Measurements from ENCODE around the gene ZNF664. TPM values are rescaled to one million over a fixed set of nuclear protein-coding genes. Genes with fewer than 3 reads are reported as not detected.

ZNF664 gene
- total and polyA plus RNA-seq, 9 of the 15 experiments (the other 6 are each of a cell fraction or from before 2014, with no cell fraction given): 3.3 to 101 (median 63.6) TPM

- TF ChIP-seq PKNOX1 (IDR thresholded peaks at IDR 0.05) (peak; percentile 40; the same call in 1 of the 2 replicates), SAFB (IDR thresholded peaks at IDR 0.05; ENCODE audit: borderline replicate concordance, low read depth, low read length) (no peak), SMARCB1 (IDR thresholded peaks at IDR 0.05; ENCODE audit: insufficient read length, low read depth) (no peak), SMAD4 (CRISPR knock-in tag; conservative IDR thresholded peaks at IDR 0.05) (peak; percentile 61; the same call in 1 of the 2 replicates), ZNF740 (CRISPR knock-in tag; IDR thresholded peaks at IDR 0.05) (no peak), ZNF740 (tag; IDR thresholded peaks at IDR 0.05) (0 out of 4 replicates have a peak, but pooled peaks of 1 of the 2 experiments have one; percentile 26), ILK (tag; IDR thresholded peaks at IDR 0.05; ENCODE audit: borderline replicate concordance, low read depth) (no peak), GATA2 (CRISPR knock-in tag; IDR thresholded peaks at IDR 0.05) (no peak), POLR3G (IDR thresholded peaks at IDR 0.05; ENCODE audit: extremely low read depth, insufficient read length, insufficient replicate concordance) (no peak), ARID3A (IDR thresholded peaks at IDR 0.05; ENCODE audit: borderline replicate concordance, low read depth, low read length) (no peak), KLF1 (tag; IDR thresholded peaks at IDR 0.05) (no peak), KDM4B (IDR thresholded peaks at IDR 0.05; ENCODE audit: borderline replicate concordance in 2 of 2, low read depth in 1 of 2) (no peak), HDAC1 (IDR thresholded peaks at IDR 0.05) (no peak), CREB3L1 (IDR thresholded peaks at IDR 0.05; ENCODE audit: borderline replicate concordance, low read depth) (no peak), ZKSCAN8 (CRISPR knock-in tag; IDR thresholded peaks at IDR 0.05) (no peak), JUND (IDR thresholded peaks at IDR 0.05; ENCODE audit: borderline replicate concordance, low read depth, low read length) (no peak; the same call in 1 of the 2 replicates), JUND (tag; IDR thresholded peaks at IDR 0.05; ENCODE audit: borderline replicate concordance, low read depth, low read length) (peak; percentile 37; the same call in 1 of the 3 replicates), DACH1 (IDR thresholded peaks at IDR 0.05; ENCODE audit: partially characterized antibody) (no peak), MTA3 (IDR thresholded peaks at IDR 0.05; ENCODE audit: borderline replicate concordance) (no peak)
These were observed 25.5 kb downstream of the ZNF664 start (continued) for GRCh38 chr12:123998344-123998990.
